Nephron progenitor cell (in vitro differentiated cells): ENCODE measurements around the gene MAB21L3.

Source experiments
- DNase-seq: peaks from one replicate; pipeline ENCODE4 v3.0.0; 2021
- H3K27ac Mint-ChIP-seq: 2 replicates; pipeline ENCODE4 v1.8.0; 2021; ENCODE audit warnings: mild to moderate bottlenecking, moderate library complexity, mixed read lengths
- H3K27me3 Mint-ChIP-seq: 2 replicates; pipeline ENCODE4 v1.8.0; 2021; ENCODE audit warnings: mild to moderate bottlenecking, low read depth, mixed read lengths; ENCODE audit not compliant: poor library complexity
- H3K36me3 Mint-ChIP-seq: 2 replicates; pipeline ENCODE4 v1.8.0; 2021; ENCODE audit warnings: low read depth, mixed read lengths
- H3K4me1 Mint-ChIP-seq: 2 replicates; pipeline ENCODE4 v1.8.0; 2021; ENCODE audit warnings: mixed read lengths
- H3K4me3 Mint-ChIP-seq: 2 replicates; pipeline ENCODE4 v1.8.0; 2021; ENCODE audit warnings: mild to moderate bottlenecking, moderate library complexity, mixed read lengths
- H3K9me3 Mint-ChIP-seq: 2 replicates; pipeline ENCODE4 v1.8.0; 2021; ENCODE audit warnings: mild to moderate bottlenecking, moderate library complexity, mixed read lengths
- CTCF ChIP-seq: fragments of 200-600 bp; sonication (generic); IDR thresholded peaks from 2 replicates; pipeline ENCODE4 v1.5.0; 2021; ENCODE audit warnings: antibody characterized with exemption

MAB21L3 gene

GRCh38 chr1:116091083-116091482, 20.1 kb upstream of the MAB21L3 start:
- H3K4me3 Mint-ChIP-seq = no peak overlapping the region
- H3K36me3 Mint-ChIP-seq = peaks cover 12% of the 10 kb centered on the region
- no peak for DNase-seq
- peaks cover 72% of the 10 kb centered on the region for H3K9me3 Mint-ChIP-seq
- peaks cover 19% of the 10 kb centered on the region for H3K4me1 Mint-ChIP-seq
- peaks cover 10% of the 10 kb centered on the region for H3K27me3 Mint-ChIP-seq
- H3K27ac Mint-ChIP-seq = no peak overlapping the region
- no peak for TF ChIP-seq CTCF

GRCh38 chr1:116092752-116093489, 18.3 kb upstream of the MAB21L3 start:
- peak; percentile 12 for DNase-seq
- H3K36me3 Mint-ChIP-seq = peaks cover 17% of the 10 kb centered on the region
- peak overlapping the region; percentile 29 for H3K27ac Mint-ChIP-seq
- TF ChIP-seq CTCF = no peak
- no peak overlapping the region for H3K4me3 Mint-ChIP-seq
- H3K9me3 Mint-ChIP-seq = peaks cover 68% of the 10 kb centered on the region
- peaks cover 19% of the 10 kb centered on the region for H3K4me1 Mint-ChIP-seq
- peaks cover 10% of the 10 kb centered on the region for H3K27me3 Mint-ChIP-seq

- H3K9me3 Mint-ChIP-seq = peaks cover 53% of the 10 kb centered on the region
- no peak overlapping the region for H3K27ac Mint-ChIP-seq
- H3K36me3 Mint-ChIP-seq = peaks cover 17% of the 10 kb centered on the region
- TF ChIP-seq CTCF = no peak
- DNase-seq = no peak
- H3K27me3 Mint-ChIP-seq = peaks cover 10% of the 10 kb centered on the region
- H3K4me1 Mint-ChIP-seq = peaks cover 19% of the 10 kb centered on the region
- H3K4me3 Mint-ChIP-seq = no peak overlapping the region
Measured at GRCh38 chr1:116095027-116095426, 16.2 kb upstream of the MAB21L3 start.

- Mint-ChIP-seq H3K27ac (no peak overlapping the region), H3K4me3 (no peak overlapping the region), H3K4me1 (peaks cover 19% of the 10 kb centered on the region), H3K27me3 (peaks cover 10% of the 10 kb centered on the region), H3K36me3 (peaks cover 10% of the 10 kb centered on the region), H3K9me3 (peaks cover 42% of the 10 kb centered on the region)
- no peak for TF ChIP-seq CTCF
- DNase-seq = no peak
Measured at GRCh38 chr1:116096013-116096618, 15.1 kb upstream of the MAB21L3 start.

- peaks cover 10% of the 10 kb centered on the region for H3K27me3 Mint-ChIP-seq
Measured at GRCh38 chr1:116097626-116098025, 13.6 kb upstream of the MAB21L3 start.

More at GRCh38 chr1:116097626-116098025, 13.6 kb upstream of the MAB21L3 start:
- peaks cover 35% of the 10 kb centered on the region for H3K9me3 Mint-ChIP-seq
- H3K36me3 Mint-ChIP-seq = peaks cover 10% of the 10 kb centered on the region
- no peak for TF ChIP-seq CTCF
- no peak overlapping the region for H3K4me3 Mint-ChIP-seq
- H3K4me1 Mint-ChIP-seq = peaks cover 14% of the 10 kb centered on the region
- DNase-seq = no peak
- no peak overlapping the region for H3K27ac Mint-ChIP-seq
